NT2/D1 (cell line): Measurements from ENCODE around the gene ARAP2.

Source experiments
- DNase-seq: peaks from one replicate; pipeline ENCODE4 v3.0.0-alpha.2; 2011; ENCODE audit warnings: low read depth, low spot score
- H3K27me3 ChIP-seq: 2 replicates; pipeline ENCODE4 v1.6.0; 2011; ENCODE audit warnings: mild to moderate bottlenecking; ENCODE audit not compliant: insufficient read length, insufficient read depth
- H3K36me3 ChIP-seq: 2 replicates; pipeline ENCODE4 v1.6.1; 2011; ENCODE audit warnings: mild to moderate bottlenecking, low read length, mixed read lengths; ENCODE audit not compliant: insufficient read depth, insufficient read length
- H3K4me1 ChIP-seq: 2 replicates; pipeline ENCODE4 v1.5.1; 2011; ENCODE audit not compliant: insufficient read depth, insufficient read length
- H3K4me3 ChIP-seq: 2 replicates; pipeline ENCODE4 v1.5.1; 2011; ENCODE audit warnings: low read depth; ENCODE audit not compliant: insufficient read length
- H3K9ac ChIP-seq: 2 replicates; pipeline ENCODE4 v1.6.0; 2011; ENCODE audit warnings: low read depth; ENCODE audit not compliant: insufficient read length
- H3K9me3 ChIP-seq: 2 replicates; pipeline ENCODE4 v1.5.1; 2011; ENCODE audit warnings: mild to moderate bottlenecking, low read length; ENCODE audit not compliant: insufficient read depth
- SUZ12 ChIP-seq: IDR thresholded peaks from 2 replicates; pipeline ENCODE4 v1.6.1; 2011; ENCODE audit not compliant: insufficient read length, insufficient read depth; ENCODE audit errors: extremely low read depth
- YY1 ChIP-seq: IDR thresholded peaks from 2 replicates; pipeline ENCODE4 v1.6.1; 2011; ENCODE audit not compliant: insufficient read length, insufficient read depth
- ZNF274 ChIP-seq: IDR thresholded peaks from 2 replicates; pipeline ENCODE4 v1.6.1; 2011; ENCODE audit warnings: mild to moderate bottlenecking, low read depth, low read length

Gene ARAP2

GRCh38 chr4:36038491-36038890 is 205.8 kb downstream of the ARAP2 start:
- Histone ChIP-seq H3K36me3 (no peaks in the 10 kb centered on the region), H3K9me3 (no peaks in the 10 kb centered on the region)

GRCh38 chr4:36037127-36037526 is 207.2 kb downstream of the ARAP2 start:
- Histone ChIP-seq H3K9me3 (no peaks in the 10 kb centered on the region), H3K4me3 (no peak overlapping the region), H3K4me1 (no peaks in the 10 kb centered on the region), H3K9ac (no peak overlapping the region), H3K27me3 (no peaks in the 10 kb centered on the region), H3K36me3 (no peaks in the 10 kb centered on the region)
- DNase-seq, result no peak
- TF ChIP-seq SUZ12 (no peak), YY1 (no peak), ZNF274 (no peak)

More at GRCh38 chr4:36038491-36038890, 205.8 kb downstream of the ARAP2 start:
- DNase-seq, result no peak
- no peak for TF ChIP-seq YY1
- no peak for TF ChIP-seq SUZ12
- TF ChIP-seq ZNF274, result no peak
- Histone ChIP-seq H3K4me1 (no peaks in the 10 kb centered on the region), H3K4me3 (no peak overlapping the region), H3K27me3 (no peaks in the 10 kb centered on the region), H3K9ac (no peak overlapping the region)

- Histone ChIP-seq H3K27me3 (no peaks in the 10 kb centered on the region), H3K4me3 (no peak overlapping the region), H3K9ac (no peak overlapping the region), H3K36me3 (no peaks in the 10 kb centered on the region), H3K9me3 (no peaks in the 10 kb centered on the region), H3K4me1 (no peaks in the 10 kb centered on the region)
- TF ChIP-seq YY1 (no peak), SUZ12 (no peak), ZNF274 (no peak)
- no peak for DNase-seq
Observed at GRCh38 chr4:36029951-36030350, 214.4 kb downstream of the ARAP2 start.

GRCh38 chr4:36027203-36027602 is 217.1 kb downstream of the ARAP2 start:
- H3K9ac ChIP-seq, result no peak overlapping the region
- DNase-seq, result no peak
- H3K4me1 ChIP-seq, result no peaks in the 10 kb centered on the region
- H3K4me3 ChIP-seq, result no peak overlapping the region
- no peaks in the 10 kb centered on the region for H3K9me3 ChIP-seq
- H3K36me3 ChIP-seq, result no peaks in the 10 kb centered on the region
- H3K27me3 ChIP-seq, result no peaks in the 10 kb centered on the region
- TF ChIP-seq SUZ12, result no peak
- TF ChIP-seq YY1, result no peak
- TF ChIP-seq ZNF274, result no peak

- no peaks in the 10 kb centered on the region for H3K36me3 ChIP-seq
- H3K9ac ChIP-seq, result no peak overlapping the region
- no peak overlapping the region for H3K4me3 ChIP-seq
- H3K27me3 ChIP-seq, result no peaks in the 10 kb centered on the region
- TF ChIP-seq SUZ12 (no peak), ZNF274 (no peak), YY1 (no peak)
- H3K9me3 ChIP-seq, result no peaks in the 10 kb centered on the region
- H3K4me1 ChIP-seq, result no peaks in the 10 kb centered on the region
- DNase-seq, result no peak
Observed at GRCh38 chr4:36026348-36026880, 217.9 kb downstream of the ARAP2 start.

- no peak for DNase-seq
- H3K9me3 ChIP-seq, result no peaks in the 10 kb centered on the region
- no peak overlapping the region for H3K4me3 ChIP-seq
- H3K4me1 ChIP-seq, result no peaks in the 10 kb centered on the region
- H3K27me3 ChIP-seq, result no peaks in the 10 kb centered on the region
- H3K9ac ChIP-seq, result no peak overlapping the region
- H3K36me3 ChIP-seq, result no peaks in the 10 kb centered on the region
- TF ChIP-seq ZNF274, result no peak
- no peak for TF ChIP-seq SUZ12
- TF ChIP-seq YY1, result no peak
Observed at GRCh38 chr4:36024901-36025660, 219.2 kb downstream of the ARAP2 start.

GRCh38 chr4:36020351-36020750 is 224.0 kb downstream of the ARAP2 start:
- no peaks in the 10 kb centered on the region for H3K36me3 ChIP-seq
- no peak overlapping the region for H3K4me3 ChIP-seq
- DNase-seq, result no peak
- no peak overlapping the region for H3K9ac ChIP-seq
- no peaks in the 10 kb centered on the region for H3K4me1 ChIP-seq
- H3K27me3 ChIP-seq, result no peaks in the 10 kb centered on the region
- no peaks in the 10 kb centered on the region for H3K9me3 ChIP-seq
- TF ChIP-seq YY1, result no peak
- TF ChIP-seq ZNF274, result no peak
- no peak for TF ChIP-seq SUZ12
